IPS-NIHi11 (cell line): ENCODE measurements around the gene PGA5.
A peak's percentile ranks its signal among the peaks of the same experiment; 100 is the strongest.

Experiments used
- DNase-seq: peaks from one replicate; pipeline ENCODE4 v3.0.0; 2012; ENCODE audit warnings: mixed read lengths, low spot score

Gene PGA5

GRCh38 chr11:61267437-61267841 lies 26.5 kb downstream of the PGA5 start:
- DNase-seq, result no peak

DNA sequence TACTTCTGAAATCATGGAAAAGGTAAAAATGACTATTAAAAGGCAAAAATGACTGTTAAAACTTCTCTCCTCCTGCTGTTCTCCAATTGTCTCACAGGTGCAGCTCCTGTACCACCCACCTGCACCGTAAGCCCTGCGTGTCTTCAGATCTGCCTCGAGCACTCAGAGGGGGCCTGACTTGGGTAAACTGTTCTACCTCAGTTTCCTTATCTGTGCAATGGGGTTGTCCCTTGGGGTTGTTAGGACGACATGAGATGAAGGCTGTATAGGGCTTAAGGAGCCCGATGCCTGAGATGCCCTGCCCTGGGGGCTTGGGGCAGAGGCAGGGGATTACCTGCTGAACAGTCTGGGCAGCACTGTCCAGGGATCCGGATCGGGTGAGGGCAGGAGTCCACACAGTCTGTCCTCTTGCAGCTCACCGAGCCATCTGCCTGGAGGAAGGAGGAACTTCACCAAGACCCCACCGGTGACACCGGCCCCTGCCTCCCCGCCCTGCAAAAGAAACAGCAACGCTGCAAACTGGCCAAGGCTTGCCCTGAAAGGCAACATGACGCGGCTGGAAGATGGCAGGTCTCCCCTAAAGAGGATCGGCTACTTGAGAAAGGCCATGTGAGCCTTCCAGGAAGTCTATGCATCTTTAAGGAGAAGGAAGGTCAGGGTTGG lies 27.7 kb downstream of the PGA5 start:
- no peak for DNase-seq

GRCh38 chr11:61270354-61271076 lies 29.5 kb downstream of the PGA5 start:
- DNase-seq, result no peak

DNA sequence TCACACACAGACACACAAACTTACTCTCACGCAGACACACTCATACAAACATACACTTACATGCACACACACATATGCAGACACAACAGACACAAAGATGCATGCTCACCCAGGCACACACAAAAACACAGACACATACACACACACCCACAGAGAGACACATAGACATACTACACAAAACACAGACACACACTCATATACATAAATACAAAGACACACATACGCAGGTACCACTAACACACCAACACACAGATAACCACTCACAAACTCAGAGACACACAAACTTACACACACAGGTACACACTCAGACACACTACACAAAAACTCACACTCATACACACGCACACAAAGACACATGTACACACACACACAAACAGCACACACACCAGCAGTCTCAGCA lies 31.8 kb downstream of the PGA5 start:
- DNase-seq, result no peak

- DNase-seq, result peak; percentile 50
Observed at GRCh38 chr11:61273178-61274078, 32.5 kb downstream of the PGA5 start.

DNA sequence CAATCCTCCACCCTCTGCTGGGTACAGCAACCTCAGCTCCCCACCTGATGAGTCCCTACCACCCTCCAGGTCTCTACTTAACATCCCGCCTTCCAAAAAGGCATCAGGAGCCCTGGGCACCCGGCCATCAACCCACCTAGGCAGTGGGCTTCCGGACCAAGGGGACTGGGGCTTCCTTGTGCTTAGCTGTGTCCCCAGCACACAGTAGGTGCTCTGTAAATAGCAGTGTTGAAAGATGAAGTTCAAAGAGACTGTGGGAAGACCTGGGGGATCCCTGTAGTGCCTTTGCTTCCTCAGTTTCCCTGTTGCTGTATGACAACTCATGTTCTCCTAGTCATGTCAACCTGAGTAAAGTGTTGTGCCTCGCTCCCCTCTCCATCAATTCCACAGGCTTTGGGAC lies 33.1 kb downstream of the PGA5 start:
- DNase-seq, result no peak

- no peak for DNase-seq
Observed at GRCh38 chr11:61275191-61275590, 34.2 kb downstream of the PGA5 start.

GRCh38 chr11:61277186-61278000 lies 36.4 kb downstream of the PGA5 start:
- no peak for DNase-seq

- no peak for DNase-seq
Observed at GRCh38 chr11:61278001-61278470, 37.1 kb downstream of the PGA5 start.

- DNase-seq, result no peak
Observed at GRCh38 chr11:61279934-61280659, 39.1 kb downstream of the PGA5 start.

DNA sequence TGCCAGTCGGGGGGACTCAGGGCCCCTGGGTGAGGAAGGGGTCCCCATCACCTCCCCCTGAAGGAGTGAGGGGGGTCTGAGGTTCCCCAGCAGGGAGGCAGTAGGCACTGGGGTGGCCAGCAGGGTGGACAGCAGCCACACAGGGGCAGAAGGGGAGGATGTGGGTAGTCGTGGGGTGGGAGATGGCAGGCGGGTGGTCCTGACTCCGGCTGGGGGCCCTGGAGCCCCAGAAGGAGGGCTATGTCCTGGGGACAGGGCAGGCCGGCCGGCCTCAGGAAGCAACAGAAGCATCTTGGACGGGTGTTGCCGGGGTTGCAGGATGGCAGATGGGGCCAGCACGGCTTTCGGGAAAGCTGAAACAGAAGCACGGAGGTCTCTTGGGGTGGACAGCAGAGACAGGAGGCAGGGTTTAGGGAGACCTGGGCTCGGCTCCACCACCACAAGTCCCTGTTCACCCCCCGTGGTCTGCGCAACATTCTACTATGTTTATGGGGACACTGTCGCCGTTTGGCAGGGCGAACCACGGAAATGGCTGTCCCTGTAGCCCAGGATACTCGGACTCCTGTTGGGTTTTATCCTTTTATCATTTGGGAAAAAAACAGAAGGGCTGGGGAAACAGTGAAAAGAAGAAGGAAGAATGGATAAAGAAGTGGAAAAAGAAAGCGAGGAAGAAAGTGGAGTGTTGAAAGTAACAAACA lies 40.1 kb downstream of the PGA5 start:
- DNase-seq, result no peak

DNA sequence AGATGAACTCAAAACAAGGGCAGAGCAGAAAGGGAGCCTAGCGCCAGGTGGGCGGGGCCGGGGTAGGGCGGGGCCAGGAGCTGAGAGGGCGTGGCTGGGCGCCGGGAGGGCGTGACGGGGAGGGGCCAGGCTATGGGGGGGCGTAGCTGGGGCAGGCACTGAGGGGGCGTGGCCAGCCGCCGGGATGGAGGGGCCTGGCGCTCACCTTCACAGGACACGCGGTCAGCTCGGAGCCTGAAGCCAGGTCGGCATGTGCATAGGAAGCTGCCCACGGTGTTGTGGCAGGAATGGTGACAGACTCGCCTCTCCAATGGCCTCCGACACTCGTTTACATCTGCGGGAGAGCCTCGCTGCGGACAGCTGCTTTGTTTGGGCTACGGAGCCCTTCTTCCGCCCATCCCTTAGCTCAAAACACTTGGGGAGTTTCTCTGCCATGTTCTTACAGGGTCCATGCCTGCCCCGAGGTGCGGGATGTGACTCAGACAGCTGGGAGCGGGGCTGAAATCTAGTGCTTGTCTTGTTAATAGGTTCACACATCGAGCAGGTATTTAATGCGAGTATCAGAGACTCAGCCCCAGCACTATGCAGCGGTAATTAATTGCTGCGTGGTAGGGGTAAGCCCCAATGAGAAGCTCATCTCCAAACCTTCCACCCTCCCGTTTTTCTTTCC lies 40.7 kb downstream of the PGA5 start:
- peak; percentile 96 for DNase-seq

DNA sequence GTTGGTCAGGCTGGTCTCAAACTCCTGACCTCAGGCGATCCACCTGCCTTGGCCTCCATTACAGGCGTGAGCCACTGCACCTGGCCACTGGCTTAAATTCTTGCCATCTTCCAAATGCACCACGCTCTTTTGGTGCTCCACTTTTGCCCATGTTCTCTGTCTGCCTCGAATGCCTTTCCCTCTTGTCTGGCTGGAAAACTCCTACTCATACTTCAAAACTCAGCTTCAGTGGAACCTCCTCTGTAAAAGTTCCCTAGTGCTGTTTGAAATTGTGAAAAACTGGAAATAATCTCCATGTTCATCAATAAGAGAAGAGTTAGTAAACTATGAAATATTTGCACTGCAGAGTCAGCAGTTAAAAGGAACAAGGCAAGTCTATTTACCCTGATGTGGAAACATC lies 42.6 kb downstream of the PGA5 start:
- no peak for DNase-seq

DNA sequence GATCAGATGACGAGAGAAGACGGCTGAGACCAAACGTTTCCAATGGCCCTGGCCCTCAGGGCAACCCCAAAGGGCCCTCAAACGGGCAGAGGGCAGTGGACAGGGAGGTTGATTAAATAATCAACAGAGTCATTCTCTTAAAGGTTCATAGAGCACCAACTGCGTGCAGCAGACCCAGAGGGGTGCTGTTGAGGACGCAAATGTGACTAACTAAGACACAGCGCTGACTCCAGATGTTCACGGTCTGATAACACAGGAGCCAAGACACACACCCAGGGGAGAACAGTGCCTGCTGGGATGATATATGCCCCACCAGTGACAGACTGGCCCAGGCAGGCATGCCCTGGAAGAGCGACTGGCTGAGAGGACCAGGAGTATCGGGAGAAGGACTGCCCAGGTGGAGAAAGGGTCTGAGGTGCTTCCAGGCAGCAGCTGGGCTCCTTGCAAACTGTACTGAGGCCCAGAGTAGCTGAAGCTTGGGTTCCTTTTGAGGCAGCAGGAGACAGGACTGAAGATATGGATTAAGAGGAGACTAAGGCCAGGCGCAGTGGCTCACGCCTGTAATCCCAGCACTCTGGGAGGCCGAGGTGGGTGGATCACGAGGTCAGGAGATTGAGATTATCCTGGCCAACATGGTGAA lies 46.5 kb downstream of the PGA5 start:
- DNase-seq, result no peak

GRCh38 chr11:61290905-61291690 lies 50.1 kb downstream of the PGA5 start:
- DNase-seq, result peak; percentile 39

DNA sequence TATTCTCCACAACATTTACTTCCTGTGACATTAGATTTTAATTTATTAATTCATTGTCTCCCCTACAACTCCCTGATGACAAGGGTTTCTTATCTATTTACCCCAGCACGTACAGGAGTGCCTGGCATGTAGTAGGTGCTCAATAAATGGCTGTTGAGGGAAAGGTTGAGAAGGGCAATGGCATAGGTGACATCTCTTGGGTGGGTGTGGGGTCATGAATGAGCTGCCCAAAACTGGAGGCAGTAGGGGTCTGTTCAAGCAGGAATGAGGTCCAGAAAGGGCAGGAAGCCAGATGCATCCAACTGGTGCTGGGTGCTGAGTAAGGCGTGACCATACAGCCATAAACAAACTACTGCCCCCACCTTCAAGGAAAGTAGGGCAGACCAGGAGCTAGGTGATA lies 51.4 kb downstream of the PGA5 start:
- DNase-seq, result no peak

DNA sequence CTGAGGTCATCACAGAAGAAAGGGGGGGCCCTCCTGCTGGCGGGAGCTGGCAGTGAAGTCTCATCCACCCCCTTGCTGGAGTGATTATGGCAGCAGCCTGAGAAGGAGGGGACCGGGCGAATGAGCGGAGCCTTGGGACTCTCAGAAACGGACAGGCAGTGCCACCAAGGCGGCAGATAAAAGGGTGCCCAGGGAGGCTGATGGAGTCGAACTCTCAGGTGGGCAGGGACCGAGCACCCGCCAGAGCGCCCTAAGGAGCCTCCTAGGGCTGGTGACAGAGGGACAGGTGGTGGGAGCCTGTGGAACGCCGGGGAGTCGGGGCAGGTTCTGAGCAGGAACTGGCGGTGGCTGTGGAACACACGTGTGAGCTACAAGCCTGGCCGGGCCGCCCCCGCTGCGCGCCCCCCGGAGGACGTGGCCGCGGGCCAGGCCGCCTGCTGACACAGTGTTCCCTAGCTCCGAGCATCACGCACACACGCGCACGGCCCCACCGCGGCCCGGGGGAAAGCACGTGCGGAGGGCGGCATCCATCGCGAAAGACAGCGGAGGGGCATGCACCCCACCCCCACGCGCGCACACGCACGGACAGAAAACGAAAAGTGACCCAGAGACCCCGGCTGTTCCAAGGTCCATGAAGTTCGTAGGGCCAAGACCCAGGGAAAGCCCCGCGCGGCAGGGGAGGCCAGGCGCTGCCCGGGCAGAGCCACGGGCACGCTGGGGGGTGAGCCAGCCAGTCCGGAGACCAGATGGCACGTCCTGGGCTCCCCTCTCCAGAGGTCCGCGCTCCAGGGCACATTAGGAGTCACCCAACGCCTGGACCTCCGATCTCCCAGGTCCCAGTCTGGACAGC lies 53.1 kb downstream of the PGA5 start:
- peak; percentile 64 for DNase-seq
